ENCODE results near the gene TMEM240. TPM values are rescaled to one million over a fixed set of nuclear protein-coding genes. Genes with fewer than 3 reads are reported as not detected.
"Not testable (repeated sequence)": the region's sequence is repeated elsewhere in the genome, so short reads cannot be mapped to it uniquely, and the experiment has no call there.

Gene TMEM240
- total RNA-seq, 1 donor from 2014 or later: 2.9 TPM

DNA sequence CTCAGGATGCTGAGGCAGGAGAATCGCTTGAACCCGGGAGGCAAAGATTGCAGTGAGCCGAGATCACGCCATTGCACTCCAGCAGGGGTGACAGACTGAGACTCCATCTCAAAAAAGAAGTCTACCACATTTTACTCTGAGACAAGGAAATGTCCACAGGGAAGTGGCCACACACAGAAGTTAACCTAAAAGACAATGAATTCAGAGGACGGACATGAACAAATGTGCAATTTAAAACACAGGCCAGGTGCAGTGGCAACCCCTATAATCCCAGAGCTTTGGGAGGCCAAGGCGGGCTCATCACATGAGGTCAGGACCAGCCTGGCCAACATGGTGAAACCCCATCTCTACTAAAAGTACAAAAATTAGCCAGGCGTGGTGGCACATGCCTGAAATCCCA, 17.3 kb upstream of the TMEM240 start:
- not testable (repeated sequence) for DNase-seq (ENCODE audit: low spot score)

DNA sequence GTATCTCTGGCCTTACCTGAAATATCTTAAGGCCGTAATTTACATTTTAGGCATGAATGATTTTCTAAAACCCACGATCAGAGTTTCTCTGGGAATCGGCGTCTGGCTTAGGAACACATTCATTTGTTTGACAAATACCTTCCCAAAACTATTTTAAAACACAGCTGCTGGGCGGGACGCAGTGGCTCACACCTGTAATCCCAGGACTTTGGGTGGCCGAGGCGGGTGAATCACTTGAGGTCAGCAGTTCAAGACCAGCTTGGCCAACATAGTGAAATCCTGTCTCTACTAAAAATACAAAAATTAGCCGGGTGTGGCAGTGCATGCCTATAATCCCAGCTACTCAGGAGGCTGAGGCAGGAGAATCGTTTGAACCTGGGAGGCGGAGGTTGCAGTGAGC, 16.5 kb upstream of the TMEM240 start:
- not testable (repeated sequence) for DNase-seq (ENCODE audit: low spot score)

DNA sequence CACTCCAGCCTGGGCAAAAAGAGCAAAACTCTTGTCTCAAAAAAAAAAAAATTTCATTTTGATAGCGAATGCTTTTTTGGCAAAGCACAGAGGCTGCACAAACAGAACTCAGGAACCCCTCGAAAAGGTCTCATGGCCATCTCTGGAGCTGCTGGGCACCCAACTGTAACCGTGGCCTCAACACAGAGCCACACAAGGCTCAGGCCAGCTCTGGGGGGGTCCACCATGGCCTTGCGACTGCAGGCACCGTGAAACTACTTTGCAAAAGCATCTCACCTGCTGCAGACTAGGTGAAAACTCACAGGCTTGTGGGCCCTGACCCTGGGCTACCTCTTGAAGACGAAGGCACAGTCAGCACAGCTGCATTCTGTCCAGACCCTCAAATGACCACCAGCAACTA, 16.1 kb upstream of the TMEM240 start:
- no peak for DNase-seq (ENCODE audit: low spot score)

DNA sequence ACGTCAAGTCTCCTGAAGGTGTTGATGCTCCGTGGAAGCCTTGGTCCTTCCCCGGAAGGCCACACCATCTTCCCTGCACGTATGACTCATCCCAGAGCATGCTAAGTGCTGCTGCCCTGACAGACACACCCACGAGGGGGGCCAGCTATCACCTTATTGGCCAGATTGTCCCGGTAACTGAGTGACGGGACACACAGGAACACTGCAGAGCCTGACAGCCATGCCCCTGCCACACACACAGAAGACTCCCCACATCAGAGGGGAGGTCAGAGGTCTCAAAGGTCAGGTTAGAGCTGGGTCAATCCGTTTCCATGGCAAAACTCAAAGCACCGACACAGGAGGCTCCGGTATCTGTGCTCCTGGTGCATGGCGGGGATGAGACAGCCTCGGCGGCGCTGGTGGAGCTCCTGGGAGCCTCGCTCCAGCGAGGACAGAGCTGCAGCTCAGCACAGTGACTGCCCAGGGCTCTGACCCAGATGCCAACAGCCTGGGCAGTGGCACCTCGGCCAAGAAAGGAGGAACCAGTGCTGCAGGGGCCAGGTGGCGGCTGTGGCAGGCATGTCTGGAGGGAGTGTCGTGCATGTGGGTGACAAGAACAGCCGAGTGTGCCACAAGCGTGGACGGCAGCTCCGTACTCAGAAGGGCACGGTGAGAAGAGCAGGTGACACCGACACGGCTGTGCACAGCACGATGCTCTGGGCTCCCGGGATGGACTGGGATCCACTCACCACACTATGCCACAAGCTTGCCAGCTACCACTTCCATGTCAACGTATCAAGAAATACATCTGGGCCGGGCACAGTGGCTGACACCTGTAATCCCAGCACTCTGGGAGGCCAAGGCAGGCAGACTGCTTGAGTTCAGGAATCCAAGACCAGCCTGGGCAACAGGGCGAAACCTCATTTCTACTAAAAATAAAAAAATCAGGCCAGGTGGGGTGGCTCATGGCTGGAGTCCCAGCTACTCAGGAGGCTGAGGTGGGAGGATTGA, 14.8 kb upstream of the TMEM240 start:
- DNase-seq (ENCODE audit: low spot score): no peak

DNA sequence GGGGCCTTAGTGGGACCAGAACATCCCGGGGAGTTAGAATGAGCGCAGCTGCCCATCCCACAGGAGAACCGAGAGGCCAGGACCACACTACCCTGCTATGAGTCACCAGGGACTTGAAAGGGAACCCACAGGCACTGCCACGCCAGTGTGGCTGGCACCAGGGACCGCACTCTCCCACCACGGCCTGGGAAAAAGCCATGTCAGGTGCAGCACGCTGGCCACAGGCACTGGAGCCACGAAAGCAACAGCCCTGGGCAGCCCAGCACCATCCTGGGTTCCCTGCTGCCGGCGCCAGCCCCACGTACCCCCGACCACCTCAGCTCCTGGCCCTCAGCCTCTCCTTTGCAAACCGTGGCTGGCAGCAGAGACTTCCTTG, 14.1 kb upstream of the TMEM240 start:
- DNase-seq (ENCODE audit: low spot score): no peak

DNA sequence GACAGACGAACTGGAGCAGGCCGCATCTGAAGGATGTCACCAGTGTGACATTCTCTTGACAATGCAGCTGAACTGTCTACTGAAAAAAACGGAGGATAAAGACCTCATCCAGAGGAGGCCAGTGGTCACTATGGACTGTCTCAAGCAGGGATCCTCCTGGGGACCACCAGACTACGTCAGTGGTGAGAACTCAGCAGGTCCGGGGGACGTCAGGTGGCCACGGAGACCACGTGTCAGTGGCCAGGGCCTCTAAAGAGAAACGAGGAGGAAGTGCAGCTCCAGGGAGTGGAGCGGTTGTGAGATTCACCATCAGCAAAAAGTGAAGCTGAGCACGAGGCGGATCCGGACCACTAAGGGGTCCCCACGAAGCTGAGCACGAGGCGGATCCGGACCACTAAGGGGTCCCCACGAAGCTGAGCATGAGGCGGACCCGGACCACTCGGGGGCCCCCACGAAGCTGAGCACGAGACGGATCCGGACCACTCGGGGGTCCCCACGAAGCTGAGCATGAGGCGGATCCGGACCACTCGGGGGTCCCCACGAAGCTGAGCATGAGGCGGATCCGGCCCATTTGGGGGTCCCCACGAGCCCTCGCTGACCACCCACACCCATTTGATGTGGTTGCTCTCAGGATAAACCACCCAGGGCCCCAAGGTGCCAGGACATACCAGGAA, 13.5 kb upstream of the TMEM240 start:
- no peak for DNase-seq (ENCODE audit: low spot score)

DNA sequence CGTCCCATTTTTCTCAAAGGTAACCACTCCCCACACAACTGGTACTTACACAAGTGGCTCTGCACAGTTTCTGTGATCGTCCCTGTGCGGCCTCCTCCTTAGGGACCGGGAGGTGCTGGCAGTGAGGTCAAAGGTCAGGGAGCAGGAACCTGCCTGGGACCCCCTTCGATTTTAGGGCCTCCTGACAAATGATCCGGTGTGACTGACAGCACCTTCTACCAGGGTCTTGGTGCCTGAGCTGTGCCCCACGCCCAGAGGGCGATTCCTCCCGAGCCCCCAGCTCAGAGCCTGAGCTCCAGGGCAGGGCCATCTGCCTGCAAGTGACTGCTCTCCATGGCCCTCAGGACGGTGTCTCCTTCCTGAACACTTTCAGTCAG, 11.8 kb upstream of the TMEM240 start:
- DNase-seq (ENCODE audit: low spot score): no peak

DNA sequence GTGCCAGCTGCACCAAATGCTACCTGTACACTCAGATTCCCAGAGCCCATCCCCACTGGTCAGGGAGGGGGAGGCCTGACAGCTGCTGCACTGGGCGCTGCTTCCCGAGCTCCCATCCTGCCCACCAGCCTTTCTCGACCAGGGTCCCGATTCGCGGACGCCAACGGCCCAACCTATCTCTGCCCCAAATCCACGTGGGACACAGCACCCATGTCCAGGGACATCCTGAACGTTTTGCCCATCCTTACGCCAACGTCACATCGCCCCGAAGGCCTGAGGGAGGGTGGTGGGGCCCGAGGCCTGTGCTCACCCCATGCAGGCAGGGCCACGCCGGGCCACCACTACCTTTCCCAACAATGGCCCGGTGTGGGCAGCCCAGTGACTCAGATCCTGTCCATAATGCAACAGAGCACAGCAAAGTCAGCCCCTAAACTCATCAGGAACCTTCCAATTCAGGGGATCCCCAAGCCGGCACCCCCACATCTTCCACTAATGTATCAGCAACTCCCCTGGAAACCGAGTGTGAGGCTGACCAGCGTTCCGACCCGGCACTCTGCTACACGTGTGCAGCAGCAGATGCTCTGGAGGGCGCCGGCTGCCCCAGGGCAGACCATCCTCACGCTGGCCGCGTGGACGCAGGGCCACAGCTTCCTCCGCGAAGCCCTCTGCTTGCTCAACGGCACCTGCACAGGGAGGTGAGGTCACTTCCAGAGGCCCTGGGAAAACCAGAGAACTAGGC, 11.3 kb upstream of the TMEM240 start:
- DNase-seq (ENCODE audit: low spot score): no peak

DNA sequence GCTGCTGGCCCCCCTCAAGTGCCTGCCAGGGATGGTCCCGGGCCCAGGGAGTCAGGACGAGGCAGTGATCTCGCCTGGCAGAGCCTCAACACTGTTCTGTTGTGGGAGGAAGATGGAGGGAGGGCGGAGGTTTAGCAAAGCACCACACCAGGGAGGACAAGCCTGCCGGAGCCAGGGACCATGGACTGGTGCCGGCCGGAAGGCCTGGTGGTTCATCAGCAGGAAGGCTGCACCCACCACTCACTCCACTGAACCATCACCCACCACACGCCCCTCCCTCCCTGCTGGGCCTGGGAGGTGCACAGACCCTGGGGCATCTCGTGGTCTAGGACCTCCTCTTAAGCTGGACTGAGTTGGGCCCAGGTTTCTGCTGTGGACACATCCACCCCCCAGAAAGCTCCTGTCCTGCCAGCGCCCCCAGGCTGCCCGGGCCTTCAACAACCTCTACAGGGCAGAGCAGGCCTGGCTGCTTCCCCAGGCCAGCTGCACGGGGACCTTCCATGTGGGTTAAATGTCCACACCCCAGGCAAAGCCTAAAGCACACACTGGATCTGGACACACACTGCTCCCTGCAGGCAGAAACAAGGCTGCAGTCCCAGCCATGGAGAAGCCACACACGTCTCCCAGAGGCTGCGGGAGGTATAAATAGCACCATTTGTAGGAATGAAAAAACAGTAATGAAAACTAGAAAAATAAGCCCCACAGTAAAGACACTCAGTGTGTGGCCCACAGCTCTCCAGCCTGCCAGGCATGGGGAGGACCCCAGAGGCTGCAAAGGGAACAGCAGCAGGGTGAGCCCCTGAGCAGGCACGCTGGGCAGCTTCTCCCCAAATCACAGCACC, 10.4 kb upstream of the TMEM240 start:
- DNase-seq (ENCODE audit: low spot score): no peak

DNA sequence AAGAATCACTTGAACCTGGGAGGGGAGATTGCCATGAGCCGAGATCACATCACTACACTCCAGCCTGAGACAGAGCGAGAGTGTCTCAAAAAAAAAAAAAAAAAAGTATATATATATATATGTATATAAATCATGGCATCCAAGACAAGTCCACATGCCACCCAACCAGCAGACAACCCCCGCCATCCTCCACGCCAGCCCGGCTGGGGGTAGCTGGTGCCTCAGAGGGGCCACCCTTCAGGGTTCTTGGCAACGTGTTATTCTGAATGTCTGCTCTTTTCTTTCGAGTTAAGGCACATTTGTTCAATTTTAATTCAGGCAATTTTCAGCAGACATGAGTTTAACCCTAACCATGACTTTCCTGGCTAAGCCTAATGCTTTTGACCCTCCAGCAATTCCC, 9.7 kb upstream of the TMEM240 start:
- DNase-seq (ENCODE audit: low spot score): no peak

DNA sequence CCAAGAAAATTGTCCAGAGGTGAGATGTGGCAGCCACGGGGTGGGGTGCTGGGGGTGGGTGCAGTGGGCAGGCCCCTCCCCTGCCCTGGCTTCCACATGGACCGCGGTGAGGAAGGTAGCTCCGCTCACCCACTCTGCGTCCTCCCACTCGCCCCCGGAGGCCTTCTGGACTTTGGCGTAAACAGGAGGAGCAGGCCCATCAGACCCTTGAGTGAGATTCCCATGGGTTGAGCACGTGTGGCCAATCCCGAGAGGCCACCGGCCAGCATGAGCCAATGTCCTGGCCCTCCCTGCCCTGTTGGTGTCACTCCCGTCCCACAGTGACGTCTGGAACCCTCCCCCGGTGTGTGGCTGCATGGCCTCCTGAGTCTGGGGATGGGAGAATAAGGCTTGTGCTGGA, 8.2 kb upstream of the TMEM240 start:
- no peak for DNase-seq (ENCODE audit: low spot score)

DNA sequence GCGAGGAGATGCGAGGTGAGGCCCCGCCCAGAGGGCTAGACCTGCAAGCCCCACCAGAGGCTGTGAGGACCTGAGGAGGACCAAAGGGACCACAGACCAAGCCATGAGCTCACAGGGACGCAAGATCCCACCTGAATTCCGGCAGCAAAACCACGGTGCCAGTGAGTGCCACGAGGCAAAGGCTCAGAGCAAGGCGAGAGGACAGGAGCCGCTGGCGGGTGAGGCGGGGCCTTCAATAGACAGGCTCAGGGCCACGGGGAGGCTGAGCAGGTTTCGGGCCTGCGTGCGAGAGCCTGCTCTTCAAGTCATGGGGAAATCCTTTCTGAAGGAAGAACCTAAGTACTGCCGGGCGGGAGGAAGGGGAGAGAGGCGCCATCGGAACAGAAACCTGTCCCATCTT, 7.1 kb upstream of the TMEM240 start:
- DNase-seq (ENCODE audit: low spot score): no peak

DNA sequence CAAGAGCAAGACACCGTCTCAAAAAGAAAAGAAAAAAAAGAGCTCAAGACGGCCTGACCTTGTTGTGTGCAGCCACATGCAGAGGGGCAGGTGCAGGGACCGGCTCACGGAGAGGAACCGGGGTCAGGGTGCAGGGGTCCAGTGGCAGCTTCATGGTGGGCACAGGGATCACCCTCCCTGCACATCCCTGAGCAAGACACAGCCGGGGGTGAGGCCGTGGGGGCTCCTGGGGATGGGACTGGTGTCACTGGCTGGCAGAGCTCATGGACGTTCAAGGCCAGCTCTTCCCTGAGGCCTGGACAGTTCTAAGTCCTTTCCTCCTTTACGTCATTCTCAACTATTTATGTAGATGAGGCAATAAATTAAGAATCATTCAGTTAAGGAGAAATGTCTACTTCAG, 6.6 kb upstream of the TMEM240 start:
- DNase-seq (ENCODE audit: low spot score): no peak

DNA sequence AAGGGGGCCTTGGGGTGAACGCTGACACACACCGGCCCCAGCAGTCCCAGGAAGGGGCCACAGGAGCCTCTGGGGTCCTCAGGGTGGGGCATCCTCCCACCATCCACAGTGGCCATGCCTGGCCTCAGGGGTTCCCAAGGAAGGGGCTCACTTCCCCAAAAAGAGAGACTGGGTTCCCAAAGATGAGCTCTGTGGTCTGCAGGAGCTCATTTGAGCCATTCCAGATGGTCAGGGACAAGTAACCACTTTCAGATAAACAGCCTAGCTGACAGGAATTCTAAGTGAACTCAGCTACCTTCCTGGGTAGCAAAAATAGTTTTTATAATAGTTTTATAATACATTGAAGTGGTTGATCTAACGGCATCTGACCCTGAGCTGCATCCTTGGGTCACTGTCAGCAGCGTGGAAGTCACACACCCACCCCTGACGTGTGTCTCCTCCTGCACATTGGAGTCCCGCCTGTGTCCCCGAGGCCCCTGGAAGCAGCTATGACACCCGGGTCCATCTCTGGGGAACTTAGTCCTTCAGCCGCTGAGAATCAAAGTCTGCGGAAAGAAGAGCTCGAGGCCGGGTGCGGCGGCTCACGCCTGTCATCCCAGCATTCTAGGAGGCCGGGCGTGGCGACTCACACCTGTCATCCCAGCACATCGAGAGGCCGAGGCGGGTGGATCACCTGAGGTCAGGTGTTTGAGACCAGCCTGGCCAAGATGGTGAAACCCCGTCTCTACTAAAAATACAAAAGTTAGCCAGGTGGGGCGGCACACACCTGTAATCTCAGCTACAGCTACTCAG, 5.7 kb upstream of the TMEM240 start:
- no peak for DNase-seq (ENCODE audit: low spot score)

DNA sequence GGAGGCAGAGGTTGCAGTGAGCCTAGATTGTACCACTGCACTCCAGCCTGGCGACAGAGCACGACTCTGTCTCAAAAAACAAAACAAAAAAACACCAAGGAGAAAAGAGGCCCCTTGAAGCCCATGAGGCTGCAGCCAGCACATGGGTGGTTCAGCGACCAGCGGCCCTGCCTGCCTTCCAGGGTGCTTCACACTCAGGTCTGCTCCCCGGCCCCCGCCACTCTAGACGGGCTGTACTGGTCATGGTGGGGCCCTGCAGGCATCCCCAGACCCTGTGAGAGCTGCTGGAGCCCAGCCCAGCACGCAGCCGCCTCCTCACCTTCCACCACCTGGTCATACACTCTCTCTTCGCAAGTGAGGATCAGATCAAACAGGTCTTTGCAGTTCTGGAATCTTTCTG, 4.1 kb upstream of the TMEM240 start:
- DNase-seq (ENCODE audit: low spot score): no peak

DNA sequence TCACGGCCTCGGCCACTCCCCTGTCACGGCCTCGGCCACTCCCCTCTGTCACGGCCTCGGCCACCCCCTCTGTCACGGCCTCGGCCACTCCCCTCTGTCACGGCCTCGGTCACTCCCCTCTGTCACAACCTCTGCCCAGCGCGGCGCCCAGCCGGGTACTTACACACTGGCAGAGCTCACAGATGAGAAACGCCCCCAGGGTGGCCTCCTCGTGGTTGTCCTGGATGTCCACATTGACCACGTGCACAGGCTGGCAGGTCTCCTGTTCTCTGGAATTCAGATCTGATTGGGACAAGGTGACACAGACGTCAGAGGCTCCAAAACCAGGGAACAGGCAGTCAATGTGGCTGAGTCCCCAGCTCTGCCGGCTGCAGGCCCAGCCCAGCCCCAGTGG, 3.3 kb upstream of the TMEM240 start:
- DNase-seq (ENCODE audit: low spot score): no peak

DNA sequence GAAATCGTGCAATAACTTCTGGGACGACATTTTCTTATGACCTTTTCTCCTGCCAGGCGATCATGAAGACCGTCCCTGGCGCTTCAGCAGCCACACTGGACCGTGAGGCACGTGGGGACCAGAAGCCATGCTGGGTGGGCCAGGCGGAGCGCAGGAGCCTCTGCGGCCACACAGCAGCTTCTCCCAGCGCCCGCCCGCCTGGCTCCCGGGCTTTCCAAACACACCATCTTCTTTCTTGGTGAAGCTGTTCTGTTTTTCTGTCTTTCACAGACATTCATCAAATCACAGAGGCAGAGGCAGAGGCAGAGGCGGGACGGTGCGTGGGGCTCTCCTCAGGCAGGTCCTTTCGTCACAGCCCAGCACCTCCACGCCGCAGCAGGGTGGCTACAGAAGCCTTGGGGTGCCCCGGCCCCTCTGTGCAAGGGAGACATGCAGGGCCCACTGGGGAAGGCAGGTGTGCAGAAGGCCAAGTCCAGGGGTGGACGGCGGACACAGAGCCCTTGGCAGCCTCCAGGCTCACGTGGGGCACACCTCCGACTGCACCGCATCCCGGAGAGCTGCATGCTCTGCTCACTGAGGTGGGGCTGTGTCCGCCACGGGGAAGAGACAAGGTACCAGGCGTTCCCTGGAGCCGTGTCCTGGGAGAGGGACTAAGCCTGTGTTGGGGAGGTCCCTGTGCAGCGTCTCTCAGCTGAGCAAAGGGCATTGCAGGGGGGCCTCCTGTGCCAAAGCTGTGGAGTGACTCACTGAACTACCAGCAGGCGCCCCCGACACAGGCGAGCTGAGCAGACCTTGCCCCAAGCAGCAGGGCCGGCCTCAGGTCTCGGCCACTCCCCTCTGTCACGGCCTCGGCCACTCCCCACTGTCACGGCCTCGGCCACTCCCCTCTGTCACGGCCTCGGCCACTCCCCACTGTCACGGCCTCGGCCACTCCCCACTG, 2.6 kb upstream of the TMEM240 start:
- no peak for DNase-seq (ENCODE audit: low spot score)

DNA sequence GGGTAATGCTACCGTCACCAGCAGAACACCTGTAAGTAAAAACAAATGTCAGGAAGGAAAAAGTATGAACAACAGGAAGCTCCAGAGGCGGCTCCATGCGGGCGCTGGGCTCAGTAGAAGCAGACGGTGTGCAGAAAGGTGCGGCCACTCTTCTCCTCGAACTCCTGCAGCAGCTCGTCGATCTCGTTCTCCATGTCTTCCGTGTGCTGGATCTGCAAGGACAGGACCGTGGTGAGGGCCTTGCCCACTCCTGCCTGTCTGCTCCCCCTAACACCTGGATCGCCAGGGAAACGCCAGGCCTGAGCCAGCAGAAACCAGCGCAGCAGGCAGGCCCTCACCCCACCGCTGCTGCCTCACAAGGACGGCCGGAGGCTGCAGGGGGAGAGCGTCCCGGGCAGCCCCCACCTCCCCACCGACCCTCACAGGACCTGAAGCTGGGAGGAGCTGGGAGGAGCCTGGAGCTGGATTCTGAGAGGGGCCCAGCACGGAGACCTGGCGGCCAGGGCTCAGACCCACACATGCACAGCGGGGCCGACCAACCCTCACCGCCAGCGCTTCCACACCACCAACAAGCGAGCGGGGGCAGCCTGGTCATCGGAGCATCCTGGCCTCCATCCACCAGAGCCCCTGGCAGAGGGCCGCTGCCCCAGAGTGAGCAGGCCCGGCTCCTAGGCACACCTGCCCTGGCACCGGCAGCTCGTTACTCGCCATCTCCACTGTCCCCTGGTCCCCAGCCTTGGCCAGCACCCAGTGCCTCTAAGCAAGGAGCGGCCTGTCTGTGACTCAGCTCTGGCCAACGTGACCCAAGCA, 1.7 kb upstream of the TMEM240 start:
- no peak for DNase-seq (ENCODE audit: low spot score)
